GM20000 (cell line): ENCODE measurements around the gene ENOX1.

Experiments used
- DNase-seq: peaks from one replicate; pipeline ENCODE4 v3.0.0; 2012; ENCODE audit warnings: low spot score
- CTCF ChIP-seq: IDR thresholded peaks from 2 replicates; pipeline ENCODE4 v1.5.1; 2012; ENCODE audit warnings: mild to moderate bottlenecking, control low read depth; ENCODE audit errors: extremely low read depth, missing control alignments

ENOX1 gene

GRCh38 chr13:43239275-43239840 lies 547.4 kb downstream of the ENOX1 start:
- no peak for TF ChIP-seq CTCF
- no peak for DNase-seq

GRCh38 chr13:43238341-43239083 lies 548.3 kb downstream of the ENOX1 start:
- DNase-seq, result no peak
- TF ChIP-seq CTCF, result no peak

- DNase-seq, result no peak
- TF ChIP-seq CTCF, result no peak
Measured at GRCh38 chr13:43237616-43238015, 549.2 kb downstream of the ENOX1 start.

GRCh38 chr13:43235028-43235427 lies 551.7 kb downstream of the ENOX1 start:
- DNase-seq, result no peak
- TF ChIP-seq CTCF, result no peak

- TF ChIP-seq CTCF, result no peak
- no peak for DNase-seq
Measured at GRCh38 chr13:43232873-43233265, 553.9 kb downstream of the ENOX1 start.

GRCh38 chr13:43232144-43232872 lies 554.5 kb downstream of the ENOX1 start:
- TF ChIP-seq CTCF, result no peak
- no peak for DNase-seq

GRCh38 chr13:43230989-43231388 lies 555.8 kb downstream of the ENOX1 start:
- DNase-seq, result no peak
- no peak for TF ChIP-seq CTCF
